Left lung (tissue), 10 donors: ENCODE results near the gene ALDOC. TPM values are rescaled to one million over a fixed set of nuclear protein-coding genes. Genes with fewer than 3 reads are reported as not detected.

ENCODE experiments used
- ATAC-seq: fragments of 200-7000 bp; cut with Tn5 transposase; one replicate; pipeline ENCODE4 v1.9.1; 2020; ENCODE audit warnings: moderate library complexity
- DNase-seq, 4 donors: peaks; one replicate each; pipeline ENCODE4 v3.0.0-alpha.2; 2013 to 2020
- H3K27ac ChIP-seq, 2 donors: fragments of 200-600 bp; sonication (generic) in 1 of 2; one replicate each; pipeline versions ENCODE4 v1.5.0 to v1.8.0; 2020 to 2021
- H3K27me3 ChIP-seq, 2 donors: fragments of 200-600 bp; sonication (generic) in 1 of 2; one replicate each; pipeline versions ENCODE4 v1.5.0 to v1.8.0; 2020 to 2021
- H3K36me3 ChIP-seq, 2 donors: fragments of 200-600 bp; sonication (generic) in 1 of 2; one replicate each; pipeline versions ENCODE4 v1.5.0 to v1.8.0; 2020 to 2021
- H3K4me1 ChIP-seq, 2 donors: fragments of 200-600 bp; one replicate each; pipeline ENCODE4 v1.8.0; 2021
- H3K4me3 ChIP-seq, 2 donors: fragments of 200-600 bp; sonication (generic) in 1 of 2; one replicate each; pipeline versions ENCODE4 v1.5.0 to v1.8.0; 2020 to 2021; ENCODE audit warnings: mild to moderate bottlenecking in 1 of 2
- H3K9me3 ChIP-seq, 2 donors: fragments of 200-600 bp; sonication (generic) in 1 of 2; one replicate each; pipeline versions ENCODE4 v1.5.0 to v1.8.0; 2020 to 2021
- CTCF ChIP-seq, 2 donors: fragments of 200-600 bp; sonication (generic) in 1 of 2; IDR thresholded peaks; one replicate each; pipeline versions ENCODE4 v1.5.0 to v1.8.0; 2021; ENCODE audit warnings: antibody characterized with exemption in 2 of 2
- intact Hi-C, 2 donors: fragments of 100-400 bp; cut with DNase I; formaldehyde crosslinking; loops; one replicate each; pipeline versions ENCODE4 v1.11.2 to v1.14.2; 2022
- polyA plus RNA-seq, 6 donors: library from polyadenylated mRNA; unstranded; fragments of 120-200 nt; gene quantifications; one replicate each; pipeline ENCODE4 v1.2.1, GENCODE V29; 2013; ENCODE audit not compliant: insufficient read length in 6 of 6
- total RNA-seq, 2 donors: library from RNA; stranded (reverse); fragmentation: NEBNext Ultra II Directional; extraction: Animal tissue kit (Norgen Biotek cat#: 25700); gene quantifications; one replicate each; pipeline ENCODE4 v1.2.1, GENCODE V29; 2021
- donor health status: DM: no; HTN: yes; CAD: no.
- donor health status: DM: no; HTN: no; CAD: no.

The ALDOC gene
- total and polyA plus RNA-seq, 8 donors: 10.9 to 25.5 (median 18.6) TPM

- intact Hi-C loops: loop anchor here in 1 of 2 donors (10.0 kb wide), 1 partner anchor 69 kb away; the partner anchor contains the start of gene RSKR
Observed at GRCh38 chr17:28545787-28546415, 30.8 kb downstream of the ALDOC start.

GRCh38 chr17:28545141-28545503 is 31.6 kb downstream of the ALDOC start:
- intact Hi-C loops: loop anchor here in 1 of 2 donors (10.0 kb wide), 1 partner anchor 70 kb away; the partner anchor contains the start of gene RSKR

More at GRCh38 chr17:28545787-28546415, 30.8 kb downstream of the ALDOC start:
- Histone ChIP-seq H3K27ac (no peak overlapping the region), H3K4me3 (no peak overlapping the region), H3K4me1 (peaks cover 0 to 37% of the 10 kb centered on the region in 2 donors), H3K27me3 (no peaks in the 10 kb centered on the region), H3K36me3 (peaks cover 0 to 10% of the 10 kb centered on the region in 2 donors), H3K9me3 (no peaks in the 10 kb centered on the region)
- DNase-seq: no peak
- ATAC-seq: no peak
- TF ChIP-seq CTCF (IDR thresholded peaks at IDR 0.05): no peak

DNA sequence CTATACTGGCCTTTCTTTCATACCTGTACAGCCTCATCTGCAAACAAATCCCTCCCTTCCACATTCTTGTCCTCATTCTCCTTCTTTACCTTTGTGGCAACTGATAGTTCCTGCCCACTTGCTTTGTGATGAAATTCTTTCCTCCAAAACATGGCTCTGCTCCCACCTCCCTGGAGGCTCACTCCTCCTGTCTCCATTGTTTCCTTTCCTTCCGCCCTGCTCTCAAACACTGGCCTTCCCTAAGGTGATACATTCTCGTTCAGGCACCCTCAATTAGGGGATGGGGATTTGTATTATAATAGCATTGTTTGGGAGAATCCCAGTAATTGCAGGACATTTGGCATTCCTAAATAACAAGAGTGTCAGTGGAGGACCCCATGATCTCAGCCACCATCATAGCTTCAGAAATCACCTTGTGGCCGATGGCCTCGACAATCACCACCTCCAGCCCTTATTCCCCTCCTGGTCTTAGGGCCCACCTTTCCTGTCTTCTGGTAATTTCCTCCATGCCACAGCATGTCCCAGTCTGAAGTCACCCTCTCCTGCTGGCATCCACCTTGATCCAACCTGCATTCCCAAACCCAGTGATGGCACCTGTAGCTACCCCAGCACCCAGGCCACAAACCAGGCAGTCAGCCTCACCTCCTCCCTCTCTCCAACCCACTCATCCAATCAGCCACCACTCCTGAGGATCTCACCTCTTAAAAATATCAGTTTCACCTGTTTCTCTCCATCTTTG is 32.1 kb downstream of the ALDOC start:
- intact Hi-C loops: loop anchor here in 1 of 2 donors (10.0 kb wide), 1 partner anchor 70 kb away; the partner anchor contains the start of gene RSKR
- Histone ChIP-seq H3K4me3 (no peak overlapping the region), H3K9me3 (no peaks in the 10 kb centered on the region), H3K27ac (no peak overlapping the region), H3K27me3 (no peaks in the 10 kb centered on the region), H3K4me1 (peaks cover 0 to 23% of the 10 kb centered on the region in 2 donors), H3K36me3 (peaks cover 0 to 10% of the 10 kb centered on the region in 2 donors)
- ATAC-seq: no peak
- TF ChIP-seq CTCF (IDR thresholded peaks at IDR 0.05): no peak
- no peak for DNase-seq

More at GRCh38 chr17:28545141-28545503, 31.6 kb downstream of the ALDOC start:
- Histone ChIP-seq H3K9me3 (no peaks in the 10 kb centered on the region), H3K4me3 (no peak overlapping the region), H3K27me3 (no peaks in the 10 kb centered on the region), H3K4me1 (peaks cover 0 to 29% of the 10 kb centered on the region in 2 donors), H3K27ac (no peak overlapping the region), H3K36me3 (peaks cover 0 to 10% of the 10 kb centered on the region in 2 donors)
- no peak for TF ChIP-seq CTCF (IDR thresholded peaks at IDR 0.05)
- no peak for DNase-seq
- ATAC-seq: no peak

DNA sequence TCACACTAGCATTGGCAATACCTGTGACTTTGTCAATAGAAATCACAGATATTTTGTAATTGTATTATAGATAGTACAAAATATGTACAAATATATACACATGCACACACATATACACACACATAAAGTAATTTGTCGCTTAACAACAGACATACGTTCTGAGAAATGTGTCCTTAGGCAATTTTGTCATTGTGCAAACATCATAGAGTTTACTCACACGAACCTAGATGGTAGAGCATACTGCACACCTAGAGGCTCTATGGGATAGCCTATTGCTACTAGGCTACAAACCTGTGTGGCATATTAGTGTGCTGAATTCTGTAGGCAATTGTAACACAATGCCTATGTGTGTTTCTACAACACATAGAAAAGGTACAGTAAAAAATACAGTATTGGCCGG is 35.3 kb downstream of the ALDOC start:
- H3K27me3 ChIP-seq: no peaks in the 10 kb centered on the region
- no peaks in the 10 kb centered on the region for H3K4me1 ChIP-seq
- intact Hi-C loops: loop anchor here in 1 of 2 donors (10.0 kb wide), 1 partner anchor 73 kb away; the partner anchor contains the start of gene RSKR
- H3K36me3 ChIP-seq: peaks cover 0 to under 1% of the 10 kb centered on the region in 2 donors
- no peaks in the 10 kb centered on the region for H3K9me3 ChIP-seq
- H3K4me3 ChIP-seq: no peak overlapping the region
- DNase-seq (no peak), ATAC-seq (no peak)
- no peak for TF ChIP-seq CTCF (IDR thresholded peaks at IDR 0.05)
- H3K27ac ChIP-seq: no peak overlapping the region

DNA sequence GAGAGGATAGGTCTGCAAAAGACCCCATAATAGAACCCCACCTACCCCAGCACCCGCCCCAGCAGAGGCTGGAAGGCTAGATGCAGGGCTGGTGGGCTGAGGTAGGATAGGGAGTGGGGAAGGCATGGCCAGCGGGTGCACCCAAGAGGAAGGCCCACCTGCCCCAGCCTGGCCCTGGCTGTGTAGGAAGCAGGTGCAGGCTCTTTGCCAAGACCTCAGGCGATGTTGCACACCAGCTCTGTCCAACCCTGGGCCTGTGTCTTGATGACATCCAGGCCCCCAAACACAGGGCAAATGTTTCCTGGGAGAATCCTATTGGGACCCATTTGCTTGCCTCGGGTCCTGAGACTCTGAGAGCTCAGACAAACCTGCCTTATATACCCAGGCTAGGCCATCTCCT is 36.5 kb downstream of the ALDOC start:
- no peaks in the 10 kb centered on the region for H3K36me3 ChIP-seq
- no peak for ATAC-seq
- no peaks in the 10 kb centered on the region for H3K27me3 ChIP-seq
- no peaks in the 10 kb centered on the region for H3K9me3 ChIP-seq
- intact Hi-C loops: loop anchor here in 1 of 2 donors (10.0 kb wide), 1 partner anchor 75 kb away; the partner anchor contains the start of gene RSKR
- no peak for TF ChIP-seq CTCF (IDR thresholded peaks at IDR 0.05)
- H3K4me1 ChIP-seq: no peaks in the 10 kb centered on the region
- no peak overlapping the region for H3K4me3 ChIP-seq
- no peak for DNase-seq
- no peak overlapping the region for H3K27ac ChIP-seq
